AG09319 (cell line): ENCODE measurements around the gene HELZ2.

Experiments used
- DNase-seq: peaks from one replicate; pipeline ENCODE4 v3.0.0-alpha.2; 2010; ENCODE audit warnings: low read depth; ENCODE audit errors: extremely low read depth
- TF ChIP-seq, protein P1 (sequence below): IDR thresholded peaks from 2 replicates; pipeline ENCODE4 v1.5.1; 2011; ENCODE audit warnings: low read depth, mild to moderate bottlenecking, inconsistent platforms, low read length, moderate library complexity

HELZ2 gene

DNA sequence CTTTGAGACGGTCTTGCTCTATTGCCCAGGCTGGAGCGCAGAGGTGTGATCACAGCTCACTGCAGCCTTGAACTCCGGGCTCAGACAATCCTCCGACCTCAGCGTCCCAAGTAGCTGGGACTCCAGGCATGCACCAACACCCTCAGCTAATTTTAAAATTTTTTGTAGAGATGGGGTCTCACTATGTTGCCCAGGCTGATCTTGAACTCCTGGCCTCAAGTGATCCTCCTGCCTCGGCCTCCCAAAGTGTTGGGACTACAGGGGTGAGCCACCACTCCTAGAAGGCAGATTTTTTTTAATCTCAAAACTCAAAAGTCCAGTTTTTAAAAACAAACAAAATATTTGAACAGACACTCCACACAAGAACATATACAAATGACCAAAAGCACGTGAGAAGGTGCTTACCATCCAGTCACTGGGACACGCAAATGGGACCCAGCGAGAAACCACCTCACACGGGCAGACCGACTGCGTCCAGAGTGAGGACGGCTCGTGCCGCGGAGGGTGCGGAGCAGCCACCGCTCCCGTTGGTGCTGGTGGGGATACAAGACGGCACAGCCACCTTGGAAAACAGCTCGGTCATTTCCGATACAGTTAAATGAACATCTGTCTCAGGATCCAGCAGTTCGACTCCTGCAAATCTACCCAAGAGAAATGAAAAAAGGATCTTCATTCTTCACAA is 8.5 kb upstream of the HELZ2 start:
- TF ChIP-seq, protein P1, sequence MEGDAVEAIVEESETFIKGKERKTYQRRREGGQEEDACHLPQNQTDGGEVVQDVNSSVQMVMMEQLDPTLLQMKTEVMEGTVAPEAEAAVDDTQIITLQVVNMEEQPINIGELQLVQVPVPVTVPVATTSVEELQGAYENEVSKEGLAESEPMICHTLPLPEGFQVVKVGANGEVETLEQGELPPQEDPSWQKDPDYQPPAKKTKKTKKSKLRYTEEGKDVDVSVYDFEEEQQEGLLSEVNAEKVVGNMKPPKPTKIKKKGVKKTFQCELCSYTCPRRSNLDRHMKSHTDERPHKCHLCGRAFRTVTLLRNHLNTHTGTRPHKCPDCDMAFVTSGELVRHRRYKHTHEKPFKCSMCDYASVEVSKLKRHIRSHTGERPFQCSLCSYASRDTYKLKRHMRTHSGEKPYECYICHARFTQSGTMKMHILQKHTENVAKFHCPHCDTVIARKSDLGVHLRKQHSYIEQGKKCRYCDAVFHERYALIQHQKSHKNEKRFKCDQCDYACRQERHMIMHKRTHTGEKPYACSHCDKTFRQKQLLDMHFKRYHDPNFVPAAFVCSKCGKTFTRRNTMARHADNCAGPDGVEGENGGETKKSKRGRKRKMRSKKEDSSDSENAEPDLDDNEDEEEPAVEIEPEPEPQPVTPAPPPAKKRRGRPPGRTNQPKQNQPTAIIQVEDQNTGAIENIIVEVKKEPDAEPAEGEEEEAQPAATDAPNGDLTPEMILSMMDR, result no peak
- no peak for DNase-seq

DNA sequence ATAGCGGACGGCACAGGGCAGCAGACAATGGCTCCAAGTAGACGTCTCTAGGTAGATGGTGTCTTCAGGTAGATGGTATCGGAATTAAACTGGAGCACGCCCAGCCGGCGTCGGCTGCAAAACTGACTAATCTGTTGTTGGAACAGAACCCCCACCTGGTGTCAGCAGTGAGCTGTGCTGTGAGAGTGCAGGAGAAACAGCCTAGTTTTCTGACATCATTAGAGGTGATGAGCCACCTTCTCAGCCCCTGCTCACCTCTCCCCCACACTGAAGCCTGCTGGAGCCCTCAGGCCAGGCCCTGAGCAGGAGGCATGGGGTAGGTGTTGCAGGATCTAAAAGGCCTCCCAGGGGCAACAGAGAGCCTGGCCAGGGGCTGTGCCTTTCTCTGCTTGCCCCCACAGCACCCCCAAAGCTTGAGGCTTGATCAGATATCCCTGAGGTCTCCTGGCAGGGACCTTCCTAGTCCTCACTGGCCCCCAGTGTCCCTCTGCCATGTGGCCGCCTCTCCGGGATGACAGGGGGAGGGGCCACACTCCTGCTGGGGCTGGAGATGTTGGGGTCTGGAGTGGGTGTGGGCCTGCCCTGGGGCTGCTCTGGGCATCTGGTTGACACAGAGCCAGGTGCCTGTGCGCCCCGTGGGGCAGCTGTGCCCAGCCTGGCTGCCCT is 6.9 kb upstream of the HELZ2 start:
- TF ChIP-seq, protein P1, result peak; percentile 30
- DNase-seq, result no peak

DNA sequence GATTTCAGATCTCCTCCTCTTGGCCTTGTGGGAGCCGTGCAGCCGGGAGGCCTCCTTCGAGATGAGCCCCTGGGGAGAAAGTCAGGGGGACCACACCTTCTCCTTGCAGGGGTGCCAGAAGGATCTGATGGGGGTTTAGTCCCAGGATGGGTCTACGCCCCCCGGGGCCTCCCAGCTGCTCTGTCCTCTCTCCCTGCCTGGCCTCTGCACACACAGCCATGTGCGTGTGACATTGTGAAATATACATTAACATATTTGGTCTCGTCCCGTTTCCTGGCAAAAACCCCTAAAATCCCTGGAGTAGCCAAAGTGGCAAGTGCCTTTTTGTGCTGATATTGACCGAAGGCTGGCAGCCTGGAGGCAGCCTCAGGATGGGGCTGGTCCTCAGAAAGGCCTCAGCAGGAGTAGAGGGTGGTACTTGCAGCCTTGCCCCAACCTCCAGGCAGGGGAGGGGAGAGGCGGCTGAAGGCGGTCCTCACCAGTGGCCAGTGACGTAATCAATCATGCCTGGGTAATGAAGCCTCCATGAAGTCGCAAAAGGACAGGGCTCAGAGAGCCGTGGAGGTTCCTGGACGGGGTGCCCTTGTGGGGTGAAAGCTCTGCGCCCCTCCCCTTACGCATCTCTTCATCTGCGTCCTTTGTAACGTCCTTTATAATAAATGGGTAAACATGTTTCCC is 5.1 kb upstream of the HELZ2 start:
- TF ChIP-seq, protein P1, result no peak
- no peak for DNase-seq

DNA sequence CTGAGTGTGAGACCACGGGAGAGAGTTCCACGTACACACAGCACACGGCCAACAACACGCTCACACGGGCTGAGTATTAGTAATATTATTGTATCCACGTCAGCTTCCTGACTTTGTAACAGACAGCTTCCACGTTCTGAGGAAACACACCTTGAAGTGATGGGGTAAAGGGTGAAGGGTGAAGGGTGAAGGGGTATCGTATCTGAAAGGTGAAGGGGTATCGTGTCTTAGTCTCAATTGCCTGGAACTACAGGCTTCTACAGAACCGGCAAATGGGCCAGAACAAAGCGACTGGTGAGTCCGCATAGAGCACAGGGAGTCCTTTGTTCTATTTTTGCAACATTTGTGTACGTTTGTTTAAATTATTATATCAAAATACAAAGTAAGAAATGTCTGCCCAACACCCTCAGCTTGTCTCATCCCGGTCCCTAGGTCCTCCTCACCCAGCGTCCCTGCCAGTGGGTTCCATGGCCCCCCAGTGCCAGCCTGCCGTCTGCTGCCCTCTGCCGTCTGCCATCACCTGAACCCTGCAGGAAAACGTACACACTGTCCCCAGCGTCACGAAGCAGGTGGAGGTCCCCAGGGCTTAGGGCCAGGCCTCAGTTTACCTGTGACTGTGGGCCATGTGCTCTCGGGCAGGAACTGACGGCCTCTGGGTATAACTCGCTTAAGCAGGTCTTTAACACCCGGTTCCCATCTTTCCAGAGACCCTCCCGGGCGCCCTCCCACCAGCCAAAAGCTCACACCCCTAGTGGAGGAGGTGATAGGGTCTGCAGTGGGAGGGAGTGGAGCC is 4.4 kb upstream of the HELZ2 start:
- DNase-seq, result no peak
- TF ChIP-seq, protein P1, result no peak

DNA sequence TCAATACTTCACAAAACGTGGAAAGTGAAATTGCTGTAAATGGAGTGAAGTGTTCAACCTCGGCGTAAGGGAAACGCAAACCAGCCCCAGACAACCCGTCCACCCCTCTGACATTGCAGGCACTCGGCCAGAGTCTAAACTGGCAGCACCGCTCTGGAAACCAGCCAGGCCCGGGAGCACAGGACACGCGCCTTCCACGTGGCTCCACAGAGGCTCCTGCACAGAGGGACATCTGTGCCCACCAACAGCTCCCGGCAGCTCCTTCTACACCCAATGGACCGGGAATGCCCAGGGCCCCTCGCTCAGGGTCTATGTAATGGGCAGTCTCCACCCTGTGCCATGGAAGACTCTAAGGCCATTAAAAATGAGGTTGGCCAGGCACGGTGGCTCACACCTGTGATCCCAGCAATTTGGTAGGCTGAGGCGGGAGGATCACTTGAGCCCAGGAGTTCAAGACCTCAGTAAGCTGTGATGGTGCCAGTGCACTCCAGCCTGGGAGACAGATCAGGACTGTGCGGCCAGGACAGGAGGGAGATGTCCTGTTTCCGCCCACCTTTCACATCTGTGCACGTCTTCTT is 3.4 kb upstream of the HELZ2 start:
- no peak for DNase-seq
- TF ChIP-seq, protein P1, result no peak

DNA sequence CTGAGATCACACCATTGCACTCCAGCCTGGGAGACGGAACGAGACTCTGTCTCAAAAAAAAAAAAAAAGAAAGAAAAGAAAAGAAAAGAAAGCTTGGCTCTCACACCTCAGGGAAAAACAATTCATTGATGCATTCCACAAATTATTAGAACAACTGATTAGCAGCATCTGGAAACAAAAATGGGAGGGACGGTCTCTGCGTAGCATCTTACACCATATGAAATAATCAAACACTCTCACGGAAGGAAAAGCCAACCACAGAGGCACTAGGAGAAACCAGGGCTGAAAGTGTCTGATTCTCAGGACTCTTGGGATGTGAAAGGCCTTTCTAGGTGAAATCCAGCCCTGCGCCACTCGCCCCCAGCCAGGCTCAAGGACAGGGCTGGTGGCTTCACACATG is 2.3 kb upstream of the HELZ2 start:
- DNase-seq, result no peak
- TF ChIP-seq, protein P1, result no peak
